GM19463 (cell line): Measurements from ENCODE around the gene HSPA12A.

Experiments used
- ATAC-seq: cut with Tn5 transposase; IDR thresholded peaks from one replicate; pipeline ENCODE4 v1.9.1; 2021; ENCODE audit warnings: mild to moderate bottlenecking, moderate library complexity; ENCODE audit not compliant: unreplicated experiment

The HSPA12A gene

DNA sequence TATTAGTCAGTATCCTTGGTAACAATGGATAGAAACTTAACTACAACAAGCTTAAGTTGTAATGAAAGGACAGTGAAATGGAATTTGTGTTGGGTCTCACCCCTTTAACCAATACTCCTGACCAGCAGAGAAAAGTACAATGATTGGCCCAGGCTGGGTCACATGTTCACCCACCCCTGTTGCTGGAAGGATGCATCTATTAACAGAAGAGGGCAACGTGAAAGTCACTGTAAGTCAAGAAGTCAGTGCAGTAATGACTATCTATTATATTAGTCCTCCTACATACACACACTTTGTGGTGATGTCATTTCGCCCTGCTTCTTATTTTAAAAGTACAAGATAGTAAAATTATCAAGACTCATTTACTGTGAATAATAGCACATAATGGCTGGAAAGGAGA, 105.4 kb downstream of the HSPA12A start:
- no peak for ATAC-seq

DNA sequence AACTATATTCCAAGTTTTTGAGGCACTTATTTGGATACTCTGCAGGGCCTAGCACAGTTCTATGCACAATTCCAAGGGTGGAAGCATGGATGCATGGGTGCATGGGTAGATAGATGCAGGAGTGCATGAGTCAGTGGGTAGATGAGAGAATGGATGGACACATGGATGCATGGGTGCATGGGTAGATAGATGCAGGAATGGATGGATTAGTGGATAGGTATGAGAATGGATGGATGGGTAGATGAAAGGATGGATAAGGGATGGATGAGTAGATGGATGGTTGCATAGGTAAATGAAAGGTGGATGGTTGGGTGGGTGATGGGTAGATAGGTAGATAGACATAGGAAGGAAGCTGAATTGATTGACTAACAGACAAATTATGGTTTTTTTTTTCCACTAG, 106.0 kb downstream of the HSPA12A start:
- ATAC-seq: no peak

DNA sequence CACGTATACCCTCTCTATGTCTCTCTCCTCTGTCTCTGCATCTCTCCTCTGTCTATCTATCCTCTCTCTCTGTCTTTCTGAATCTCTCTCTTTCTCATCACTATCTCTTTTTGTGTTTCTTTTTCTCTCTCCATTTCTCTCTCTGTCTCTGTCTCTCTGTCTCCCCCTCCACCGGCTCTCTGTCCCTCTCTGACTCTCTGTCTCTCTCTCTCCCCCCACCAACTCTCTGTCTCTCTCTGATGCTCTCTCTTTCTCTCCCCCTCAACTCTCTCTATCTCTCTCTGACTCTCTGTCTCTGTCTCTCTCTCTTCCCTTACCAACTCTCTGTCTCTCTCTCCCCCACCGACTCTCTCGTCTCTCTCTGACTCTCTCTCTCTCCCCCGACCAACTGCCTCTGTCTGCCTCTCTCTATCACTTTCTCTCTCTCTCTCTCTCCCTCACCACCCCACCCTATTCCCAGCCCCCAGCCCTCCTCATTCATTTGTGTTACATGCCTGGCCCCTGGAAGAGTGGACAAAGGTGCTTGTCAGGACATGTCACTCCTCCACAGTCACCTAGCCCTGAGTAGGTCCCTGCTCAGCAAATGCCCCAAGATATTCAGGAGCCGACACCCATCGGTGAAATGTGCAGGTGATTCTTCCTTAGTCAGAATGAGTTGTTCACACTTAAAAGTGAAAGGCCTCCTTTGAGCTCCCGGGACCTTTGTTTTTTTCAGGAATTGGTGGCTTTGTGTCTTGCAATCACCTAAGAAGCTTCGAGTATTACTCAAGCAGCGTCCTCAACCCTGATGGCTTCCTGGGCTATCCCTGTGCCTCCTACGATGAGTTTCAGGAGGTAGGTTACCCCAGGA, 108.0 kb downstream of the HSPA12A start:
- ATAC-seq: no peak

DNA sequence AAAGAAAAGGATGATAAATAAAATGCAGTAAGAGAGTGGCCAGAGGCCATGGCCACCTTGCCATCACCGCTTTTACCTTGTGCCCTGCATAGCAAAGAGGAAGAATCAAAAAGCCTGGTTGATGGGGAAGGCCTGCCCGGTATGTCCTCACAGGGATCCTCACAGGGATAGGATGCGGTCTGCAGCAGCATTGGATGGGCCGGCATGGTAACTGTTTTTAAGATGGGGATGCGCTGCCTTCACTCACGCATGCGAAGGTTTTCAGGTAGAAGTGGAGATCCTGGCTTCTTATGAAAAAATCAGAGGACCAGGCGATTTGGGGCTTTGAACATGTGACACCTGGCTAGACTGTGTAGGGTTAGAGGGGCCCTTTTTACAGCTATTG, 109.2 kb downstream of the HSPA12A start:
- ATAC-seq: no peak

GRCh38 chr10:116632596-116633215, 109.7 kb downstream of the HSPA12A start:
- ATAC-seq: no peak

DNA sequence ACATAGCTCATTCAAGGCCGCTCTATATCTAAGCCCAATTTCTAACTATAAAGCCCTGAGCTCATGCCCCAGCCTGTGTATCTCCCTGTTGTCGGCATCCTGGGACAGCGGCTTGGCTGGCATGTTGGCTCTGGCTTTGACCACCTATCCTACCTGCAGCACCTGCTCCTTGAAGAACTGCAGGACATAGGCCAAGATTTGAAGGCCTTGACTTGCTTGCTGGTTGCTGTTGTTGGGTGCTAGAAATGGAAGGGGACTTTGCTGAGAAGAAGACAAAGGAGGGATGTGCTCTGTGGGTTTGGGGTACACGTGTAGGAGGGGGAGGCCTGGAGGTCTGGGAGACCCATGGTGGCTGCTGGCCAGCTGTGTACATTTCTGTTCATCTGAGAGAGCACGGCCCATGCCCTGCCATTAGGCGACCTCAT, 110.5 kb downstream of the HSPA12A start:
- ATAC-seq: no peak

GRCh38 chr10:116630020-116630419, 112.3 kb downstream of the HSPA12A start:
- no peak for ATAC-seq

DNA sequence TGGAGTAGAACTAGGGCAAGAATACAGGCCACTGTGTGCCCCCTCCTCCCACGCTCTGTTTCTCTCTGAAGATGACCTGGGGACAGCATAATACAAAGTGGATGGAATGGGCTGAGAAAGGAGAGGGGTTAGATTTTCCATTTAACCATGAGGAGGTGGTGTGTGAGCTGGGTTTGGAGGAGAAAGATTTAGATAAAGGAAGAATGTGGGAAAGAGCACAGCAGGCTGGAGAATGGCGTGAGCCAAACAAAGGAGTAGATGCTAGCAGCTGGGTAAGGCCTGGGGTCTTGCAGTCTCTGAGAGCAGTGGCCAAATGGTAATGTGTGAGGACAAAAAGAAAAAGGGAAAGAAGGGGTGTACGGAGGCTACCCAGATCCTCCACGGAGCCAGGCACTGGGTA, 113.0 kb downstream of the HSPA12A start:
- no peak for ATAC-seq

DNA sequence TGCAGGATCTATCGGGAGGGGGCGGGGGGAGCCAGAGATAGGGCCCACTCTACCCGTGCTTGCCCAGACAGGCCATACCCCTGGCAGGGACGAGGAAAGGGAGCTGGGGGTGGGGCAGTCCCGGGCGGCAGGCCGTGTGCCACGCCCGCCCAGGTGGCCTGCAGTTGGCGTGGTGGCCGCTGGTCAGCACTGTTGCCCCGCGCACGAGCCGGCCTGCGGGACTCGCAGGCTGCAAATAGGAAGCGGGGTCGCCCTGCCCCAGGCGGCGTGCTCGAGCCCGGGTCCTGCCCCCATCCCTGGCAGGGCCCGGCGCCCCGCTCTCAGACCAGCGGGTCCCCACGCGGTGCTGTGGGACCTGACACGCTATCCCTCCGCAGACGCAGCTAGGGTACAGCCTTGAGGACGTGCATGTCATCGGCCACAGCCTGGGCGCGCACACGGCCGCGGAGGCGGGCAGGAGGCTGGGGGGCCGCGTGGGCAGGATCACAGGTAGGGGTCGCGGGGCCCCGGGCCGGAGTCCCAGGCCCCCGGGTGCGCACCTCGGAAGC, 114.9 kb downstream of the HSPA12A start:
- ATAC-seq: no peak

DNA sequence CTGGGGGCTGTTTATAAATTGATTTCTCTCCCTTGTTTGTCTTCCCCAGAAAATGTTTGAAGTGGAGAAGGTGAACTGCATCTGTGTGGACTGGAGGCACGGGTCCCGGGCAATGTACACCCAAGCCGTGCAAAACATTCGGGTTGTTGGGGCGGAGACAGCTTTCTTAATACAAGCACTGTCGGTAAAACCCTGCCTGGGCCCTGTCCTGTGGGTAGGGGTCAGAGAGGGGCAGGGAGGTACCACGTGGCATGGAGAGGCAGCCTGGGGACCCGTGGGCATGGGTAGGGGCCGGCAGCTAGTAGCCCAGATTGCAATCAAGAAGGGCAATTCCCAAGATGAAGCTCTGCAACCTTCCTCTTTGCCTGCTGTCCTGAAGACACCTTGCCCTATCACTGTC, 115.6 kb downstream of the HSPA12A start:
- no peak for ATAC-seq

DNA sequence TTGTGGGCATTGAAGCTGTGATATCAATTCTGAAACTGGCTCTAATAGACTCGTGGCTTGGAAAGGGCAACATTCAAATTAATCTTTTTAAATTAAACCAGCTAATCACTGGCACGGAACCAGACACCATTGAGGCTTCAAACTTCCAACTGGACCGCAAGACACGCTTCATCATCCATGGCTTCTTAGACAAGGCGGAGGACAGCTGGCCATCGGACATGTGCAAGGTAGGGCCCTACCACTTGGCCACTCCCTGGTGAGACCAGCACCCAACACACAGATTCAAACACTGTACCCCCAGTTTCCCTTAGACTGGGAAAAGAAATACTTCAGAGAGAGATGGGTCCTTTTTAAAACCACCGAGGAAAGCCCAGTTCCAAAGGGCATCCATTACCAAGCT, 116.5 kb downstream of the HSPA12A start:
- no peak for ATAC-seq

DNA sequence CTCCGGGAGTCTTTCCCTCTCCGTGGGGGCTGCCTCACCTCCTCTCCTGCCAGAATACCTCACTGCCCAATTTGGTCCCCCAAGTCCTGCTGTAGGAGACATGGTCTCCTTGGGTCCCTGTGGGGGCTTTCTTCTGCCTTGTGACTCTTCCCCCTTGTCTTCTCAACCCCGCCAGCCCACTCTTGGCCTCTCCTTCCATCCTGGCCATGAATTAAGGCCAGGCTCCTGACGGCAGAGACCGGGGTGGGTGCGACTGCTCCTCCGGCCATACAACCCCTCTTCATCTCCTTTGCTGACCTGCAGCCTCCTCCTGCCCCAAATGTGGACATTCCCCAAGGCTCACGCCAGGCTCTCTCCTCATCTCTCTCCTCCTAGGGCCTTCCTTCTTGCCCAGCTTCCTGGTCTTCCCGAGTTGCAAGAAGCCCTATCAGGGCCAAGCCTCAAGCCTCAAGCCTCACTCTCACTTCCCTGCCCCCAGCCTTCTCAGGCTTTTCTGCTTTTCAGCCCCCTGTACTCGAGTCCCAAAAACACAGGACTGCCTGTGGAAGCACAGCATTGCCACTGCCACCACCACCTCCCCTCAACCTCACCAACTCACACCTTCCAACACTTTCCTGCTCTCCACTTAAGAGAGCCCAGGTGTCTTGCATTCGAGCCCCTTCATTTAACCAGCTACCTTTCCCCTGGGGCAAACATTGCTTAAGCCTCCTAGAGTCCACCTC, 120.3 kb downstream of the HSPA12A start:
- no peak for ATAC-seq

- ATAC-seq: no peak
Measured at GRCh38 chr10:116621476-116621875, 120.9 kb downstream of the HSPA12A start.
